Ascending aorta (tissue), 2 donors: ENCODE measurements around the gene DNAJC17. TPM values are rescaled to one million over a fixed set of nuclear protein-coding genes. Genes with fewer than 3 reads are reported as not detected.

Experiments used
- DNase-seq, 2 donors: peaks; one replicate each; pipeline ENCODE4 v3.0.0-alpha.2; 2019; ENCODE audit warnings: low spot score in 2 of 2
- H3K27ac ChIP-seq, 2 donors: fragments of 200-600 bp; sonication (generic); one replicate each; pipeline ENCODE4 v1.5.1; 2016 to 2017; ENCODE audit warnings: mild to moderate bottlenecking in 1 of 2
- H3K27me3 ChIP-seq: fragments of 200-600 bp; sonication (generic); one replicate; pipeline ENCODE4 v1.5.1; 2017
- H3K36me3 ChIP-seq, 2 donors: fragments of 200-600 bp; sonication (generic); one replicate each; pipeline ENCODE4 v1.5.1; 2016
- H3K4me1 ChIP-seq, 2 donors: fragments of 200-600 bp; sonication (generic); one replicate each; pipeline ENCODE4 v1.5.1; 2016 to 2017; ENCODE audit warnings: mild to moderate bottlenecking in 1 of 2
- H3K4me3 ChIP-seq, 2 donors: fragments of 200-600 bp; sonication (generic); one replicate each; pipeline ENCODE4 v1.5.1; 2016 to 2017; ENCODE audit warnings: mild to moderate bottlenecking in 1 of 2
- H3K9me3 ChIP-seq, 2 donors: fragments of 200-600 bp; sonication (generic); one replicate each; pipeline ENCODE4 v1.5.1; 2016
- intact Hi-C: fragments of 100-400 bp; cut with DNase I; formaldehyde crosslinking; loops from one replicate; pipeline ENCODE4 v1.15.1; 2023
- total RNA-seq: library from RNA; depleted of rRNA; stranded (reverse); fragments of >200 nt; gene quantifications from one replicate; pipeline ENCODE4 v1.1.0, GENCODE V29; 2016
- TF ChIP-seq, protein P1 (sequence below), 3 experiments: fragments of 200-600 bp in 2 of 3; fragments of 450-650 bp in 1 of 3; sonication (generic) in 2 of 3; IDR thresholded peaks; one replicate each; pipeline ENCODE4 v1.5.1; 2016 to 2019; ENCODE audit warnings: antibody characterized with exemption in 3 of 3, mild to moderate bottlenecking in 1 of 3, moderate library complexity in 1 of 3

DNAJC17 gene
- total RNA-seq, 1 donor from 2014 or later = 26.2 TPM

DNA sequence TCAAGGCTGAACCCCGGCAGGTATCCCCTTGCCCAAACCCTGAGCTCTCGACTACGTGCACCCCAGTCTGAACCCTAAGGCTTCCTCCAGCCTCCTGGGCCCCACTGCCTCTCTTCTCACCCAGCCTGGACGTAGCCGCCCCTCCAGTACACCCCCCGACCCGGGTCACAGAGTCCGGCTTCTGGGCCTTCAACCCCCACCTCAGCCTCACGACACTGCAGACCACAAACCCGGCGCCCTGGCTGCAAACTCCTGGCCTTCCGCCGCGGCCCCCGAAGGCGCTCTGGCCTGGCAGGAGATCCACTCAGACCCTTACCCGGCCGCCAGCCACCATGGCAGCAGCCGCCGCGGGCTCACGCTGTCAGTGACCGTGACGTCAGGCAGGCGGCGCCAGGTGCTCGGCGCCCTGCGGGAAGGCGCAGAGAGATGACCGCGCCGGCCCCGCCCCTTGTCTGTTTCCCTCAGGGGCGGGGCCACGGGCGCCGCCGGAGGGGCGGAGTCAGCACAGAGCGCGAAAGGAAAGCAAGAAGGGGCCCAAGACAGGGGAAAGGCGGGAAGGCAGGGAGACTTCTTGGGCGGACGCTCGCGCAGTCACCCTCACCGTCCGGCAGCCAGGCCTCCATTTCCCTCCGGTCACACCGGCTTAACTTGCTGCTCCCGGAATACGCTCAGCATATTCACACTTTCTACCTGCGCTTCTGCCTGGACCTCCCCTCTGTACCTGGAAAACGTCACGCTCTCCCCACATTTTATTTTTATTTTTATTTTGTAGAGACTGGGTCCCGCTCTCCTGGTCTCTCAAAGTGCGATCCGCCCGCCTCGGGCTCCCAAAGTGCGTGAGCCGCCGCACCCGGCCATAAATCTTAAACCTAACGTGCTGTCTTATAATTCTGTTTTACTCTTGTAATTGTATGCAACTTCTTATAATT, 52.1 kb downstream of the DNAJC17 start, which contains the start of gene RMDN3:
Gene RMDN3 (minus strand): TSS at position 372 of the 929 bp plus-strand sequence. CDS start 471 bp downstream, outside the sequence.
- TF ChIP-seq, protein P1, sequence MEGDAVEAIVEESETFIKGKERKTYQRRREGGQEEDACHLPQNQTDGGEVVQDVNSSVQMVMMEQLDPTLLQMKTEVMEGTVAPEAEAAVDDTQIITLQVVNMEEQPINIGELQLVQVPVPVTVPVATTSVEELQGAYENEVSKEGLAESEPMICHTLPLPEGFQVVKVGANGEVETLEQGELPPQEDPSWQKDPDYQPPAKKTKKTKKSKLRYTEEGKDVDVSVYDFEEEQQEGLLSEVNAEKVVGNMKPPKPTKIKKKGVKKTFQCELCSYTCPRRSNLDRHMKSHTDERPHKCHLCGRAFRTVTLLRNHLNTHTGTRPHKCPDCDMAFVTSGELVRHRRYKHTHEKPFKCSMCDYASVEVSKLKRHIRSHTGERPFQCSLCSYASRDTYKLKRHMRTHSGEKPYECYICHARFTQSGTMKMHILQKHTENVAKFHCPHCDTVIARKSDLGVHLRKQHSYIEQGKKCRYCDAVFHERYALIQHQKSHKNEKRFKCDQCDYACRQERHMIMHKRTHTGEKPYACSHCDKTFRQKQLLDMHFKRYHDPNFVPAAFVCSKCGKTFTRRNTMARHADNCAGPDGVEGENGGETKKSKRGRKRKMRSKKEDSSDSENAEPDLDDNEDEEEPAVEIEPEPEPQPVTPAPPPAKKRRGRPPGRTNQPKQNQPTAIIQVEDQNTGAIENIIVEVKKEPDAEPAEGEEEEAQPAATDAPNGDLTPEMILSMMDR (IDR thresholded peaks at IDR 0.05) = peak in 1 of 3 experiments; percentile 17
- Histone ChIP-seq H3K36me3 (peaks cover 22 to 27% of the 10 kb centered on the region in 2 donors), H3K27me3 (no peaks in the 10 kb centered on the region), H3K4me3 (peak within 1 kb of the TSS; percentile 95 to 98), H3K9me3 (no peaks in the 10 kb centered on the region), H3K4me1 (peaks cover 0 to 12% of the 10 kb centered on the region in 2 donors), H3K27ac (peak within 1 kb of the TSS; percentile 85 to 86)
- DNase-seq = peak; percentile 62 to 95
- intact Hi-C loops = loop anchor here (1.0 to 5.0 kb wide), 6 partner anchors 52 to 477 kb away; partner anchors contain the start of genes CHP1, DNAJC17, EXD1 and KNL1

DNA sequence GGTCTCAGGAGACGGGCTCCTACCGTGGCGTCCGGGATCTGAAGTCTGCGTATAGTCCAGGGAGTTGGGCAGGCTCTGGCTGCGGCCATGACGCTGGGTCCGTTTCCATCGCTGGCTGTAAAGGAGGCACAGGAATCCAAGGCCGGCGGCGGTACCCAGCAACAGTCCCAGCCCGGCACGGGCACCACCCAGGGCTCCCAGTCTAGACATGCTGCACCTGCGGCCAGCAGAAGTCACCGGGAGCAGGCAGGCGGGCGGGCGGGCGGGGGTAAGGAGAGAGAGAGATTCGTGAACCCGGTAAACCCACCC, 52.7 kb downstream of the DNAJC17 start:
- peak in 1 of 2 donors; percentile 67 for DNase-seq
- H3K4me3 ChIP-seq = peak overlapping the region; percentile 95 to 98
- H3K36me3 ChIP-seq = peaks cover 22 to 32% of the 10 kb centered on the region in 2 donors
- TF ChIP-seq, protein P1 (IDR thresholded peaks at IDR 0.05) = no peak
- intact Hi-C loops = loop anchor here (2.0 kb wide), 2 partner anchors 140 to 160 kb away; partner anchors contain the start of genes KNL1 and VPS18
- peaks cover 0 to 12% of the 10 kb centered on the region in 2 donors for H3K4me1 ChIP-seq
- no peaks in the 10 kb centered on the region for H3K9me3 ChIP-seq
- H3K27ac ChIP-seq = peak overlapping the region; percentile 85 to 86
- H3K27me3 ChIP-seq = no peaks in the 10 kb centered on the region

- Histone ChIP-seq H3K27ac (no peak overlapping the region), H3K36me3 (peaks cover 35 to 49% of the 10 kb centered on the region in 2 donors), H3K9me3 (no peaks in the 10 kb centered on the region), H3K27me3 (no peaks in the 10 kb centered on the region), H3K4me1 (peaks cover 0 to 12% of the 10 kb centered on the region in 2 donors), H3K4me3 (no peak overlapping the region)
- intact Hi-C loops = no loop called here
- DNase-seq = no peak
- TF ChIP-seq, protein P1 (IDR thresholded peaks at IDR 0.05) = no peak
Measured at GRCh38 chr15:40751745-40752144, 55.5 kb downstream of the DNAJC17 start.

DNA sequence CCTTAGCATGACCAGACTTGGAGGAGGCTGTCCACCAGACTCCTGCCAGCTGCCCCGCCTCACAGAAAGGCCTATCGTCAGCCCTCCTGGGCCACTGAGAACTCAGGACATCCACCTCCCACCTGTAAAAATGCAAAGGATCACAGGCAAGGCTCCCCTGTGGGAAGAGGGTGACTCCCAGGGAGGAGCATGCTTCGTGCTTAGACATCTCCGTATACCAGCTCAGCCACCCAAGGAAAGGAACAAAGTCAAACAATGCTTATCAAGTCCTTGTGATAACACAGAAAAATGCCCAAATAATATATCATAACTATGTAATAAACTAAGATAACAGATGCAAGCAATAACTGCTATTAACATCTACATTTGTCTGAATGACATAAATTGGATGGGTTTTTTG, 56.4 kb downstream of the DNAJC17 start:
- intact Hi-C loops = no loop called here
- TF ChIP-seq, protein P1 (IDR thresholded peaks at IDR 0.05) = no peak
- Histone ChIP-seq H3K27ac (no peak overlapping the region), H3K4me3 (no peak overlapping the region), H3K9me3 (no peaks in the 10 kb centered on the region), H3K36me3 (peaks cover 38 to 49% of the 10 kb centered on the region in 2 donors), H3K4me1 (peaks cover 0 to 11% of the 10 kb centered on the region in 2 donors), H3K27me3 (no peaks in the 10 kb centered on the region)
- no peak for DNase-seq

GRCh38 chr15:40749151-40749630, 58.1 kb downstream of the DNAJC17 start:
- Histone ChIP-seq H3K4me1 (peaks cover 0 to 4% of the 10 kb centered on the region in 2 donors), H3K4me3 (no peak overlapping the region)
- TF ChIP-seq, protein P1 (IDR thresholded peaks at IDR 0.05) = no peak

More at GRCh38 chr15:40749151-40749630, 58.1 kb downstream of the DNAJC17 start:
- no peak for DNase-seq
- no peaks in the 10 kb centered on the region for H3K27me3 ChIP-seq
- no peaks in the 10 kb centered on the region for H3K9me3 ChIP-seq
- H3K27ac ChIP-seq = no peak overlapping the region
- peaks cover 46 to 62% of the 10 kb centered on the region in 2 donors for H3K36me3 ChIP-seq
- intact Hi-C loops = no loop called here
